Esophagus muscularis mucosa (tissue), 4 donors: ENCODE results near the gene RTN4IP1. TPM values are rescaled to one million over a fixed set of nuclear protein-coding genes. Genes with fewer than 3 reads are reported as not detected.
"Not testable (repeated sequence)": the region's sequence is repeated elsewhere in the genome, so short reads cannot be mapped to it uniquely, and the experiment has no call there.

Experiments used
- DNase-seq: peaks from one replicate; pipeline ENCODE4 v3.0.0-alpha.2; 2017; ENCODE audit errors: extremely low spot score
- H3K27ac ChIP-seq, 4 donors: fragments of 200-600 bp; sonication (generic); replicated peaks in 1 of 4; 1 replicate in 3 of 4; 2 replicates in 1 of 4; pipeline ENCODE4 v1.5.1; 2016 to 2019; ENCODE audit warnings: mild to moderate bottlenecking in 1 of 4
- H3K27me3 ChIP-seq, 4 donors: fragments of 200-600 bp; sonication (generic); one replicate each; pipeline versions ENCODE4 v1.5.1 to v1.6.0; 2016 to 2019
- H3K36me3 ChIP-seq, 4 donors: fragments of 200-600 bp; sonication (generic); one replicate each; pipeline ENCODE4 v1.5.1; 2016 to 2019
- H3K4me1 ChIP-seq, 4 donors: fragments of 200-600 bp; sonication (generic); one replicate each; pipeline ENCODE4 v1.5.1; 2016 to 2019
- H3K4me3 ChIP-seq, 4 donors: fragments of 200-600 bp; sonication (generic); 1 replicate in 2 of 4; 2 replicates in 2 of 4; pipeline ENCODE4 v1.5.1; 2016 to 2019; ENCODE audit warnings: mild to moderate bottlenecking in 4 of 4, moderate library complexity in 1 of 4
- H3K9me3 ChIP-seq, 4 donors: fragments of 200-600 bp; sonication (generic); 1 replicate in 3 of 4; 2 replicates in 1 of 4; pipeline ENCODE4 v1.5.1; 2016 to 2019
- EP300 ChIP-seq: sonication (generic); formaldehyde crosslinking; IDR thresholded peaks from one replicate; pipeline ENCODE4 v1.6.1; 2017; ENCODE audit warnings: antibody characterized with exemption
- POLR2A ChIP-seq: fragments of 450-650 bp; IDR thresholded peaks from one replicate; pipeline ENCODE4 v1.6.1; 2017; ENCODE audit warnings: antibody characterized with exemption, moderate library complexity, mild to moderate bottlenecking, low read depth
- POLR2AphosphoS5 ChIP-seq, 2 donors: sonication (generic); formaldehyde crosslinking; IDR thresholded peaks; one replicate each; pipeline ENCODE4 v1.6.1; 2017; ENCODE audit warnings: antibody characterized with exemption in 2 of 2
- whole genome bisulfite sequencing: methylation state at CpG from one replicate; pipeline ENCODE4 v1.1.5; 2018; 5-methylcytosine and 5-hydroxymethylcytosine counted together
- intact Hi-C: fragments of 100-400 bp; cut with DNase I; formaldehyde crosslinking; loops from one replicate; pipeline ENCODE4 v1.15.1; 2023
- total RNA-seq, 4 donors: library from RNA; depleted of rRNA; stranded (reverse); fragments of >200 nt; gene quantifications; one replicate each; pipeline versions ENCODE4 v1.1.0 to v1.2.1, GENCODE V29; 2016
- TF ChIP-seq, protein P1 (sequence below), 3 experiments: fragments of 200-600 bp in 2 of 3; fragments of 450-650 bp in 1 of 3; sonication (generic) in 2 of 3; IDR thresholded peaks; one replicate each; pipeline ENCODE4 v1.5.1; 2017 to 2019; ENCODE audit warnings: antibody characterized with exemption in 3 of 3, mild to moderate bottlenecking in 2 of 3, moderate library complexity in 1 of 3

RTN4IP1 gene
- total RNA-seq, 4 donors from 2014 or later: 2.3 to 6.2 (median 4.9) TPM

DNA sequence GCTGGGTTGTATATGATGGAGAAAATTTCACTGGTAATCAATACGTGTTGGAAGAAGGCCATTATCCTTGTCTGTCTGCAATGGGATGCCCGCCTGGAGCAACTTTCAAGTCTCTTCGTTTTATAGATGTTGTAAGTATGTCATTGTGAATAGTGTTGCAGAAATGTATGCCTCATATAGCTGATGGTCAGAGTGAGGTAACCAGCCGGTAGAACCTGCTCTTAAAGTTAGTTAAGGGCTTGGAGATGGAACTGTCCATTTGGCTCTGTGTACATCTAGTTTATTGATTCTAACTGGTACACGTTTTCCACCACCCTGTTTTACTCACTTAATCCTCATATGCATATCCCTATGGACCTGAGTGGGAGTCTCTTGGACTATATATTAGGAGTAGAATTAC lies 73.5 kb downstream of the RTN4IP1 start:
- TF ChIP-seq EP300: no peak
- TF ChIP-seq, protein P1, sequence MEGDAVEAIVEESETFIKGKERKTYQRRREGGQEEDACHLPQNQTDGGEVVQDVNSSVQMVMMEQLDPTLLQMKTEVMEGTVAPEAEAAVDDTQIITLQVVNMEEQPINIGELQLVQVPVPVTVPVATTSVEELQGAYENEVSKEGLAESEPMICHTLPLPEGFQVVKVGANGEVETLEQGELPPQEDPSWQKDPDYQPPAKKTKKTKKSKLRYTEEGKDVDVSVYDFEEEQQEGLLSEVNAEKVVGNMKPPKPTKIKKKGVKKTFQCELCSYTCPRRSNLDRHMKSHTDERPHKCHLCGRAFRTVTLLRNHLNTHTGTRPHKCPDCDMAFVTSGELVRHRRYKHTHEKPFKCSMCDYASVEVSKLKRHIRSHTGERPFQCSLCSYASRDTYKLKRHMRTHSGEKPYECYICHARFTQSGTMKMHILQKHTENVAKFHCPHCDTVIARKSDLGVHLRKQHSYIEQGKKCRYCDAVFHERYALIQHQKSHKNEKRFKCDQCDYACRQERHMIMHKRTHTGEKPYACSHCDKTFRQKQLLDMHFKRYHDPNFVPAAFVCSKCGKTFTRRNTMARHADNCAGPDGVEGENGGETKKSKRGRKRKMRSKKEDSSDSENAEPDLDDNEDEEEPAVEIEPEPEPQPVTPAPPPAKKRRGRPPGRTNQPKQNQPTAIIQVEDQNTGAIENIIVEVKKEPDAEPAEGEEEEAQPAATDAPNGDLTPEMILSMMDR (IDR thresholded peaks at IDR 0.05): no peak
- TF ChIP-seq POLR2AphosphoS5 (IDR thresholded peaks at IDR 0.05): no peak
- no peak for TF ChIP-seq POLR2A
- Histone ChIP-seq H3K9me3 (no peaks in the 10 kb centered on the region), H3K4me1 (no peaks in the 10 kb centered on the region), H3K27ac (no peak overlapping the region), H3K36me3 (peaks cover 0 to 19% (median 10%) of the 10 kb centered on the region in 4 donors), H3K27me3 (no peaks in the 10 kb centered on the region), H3K4me3 (no peak overlapping the region)
- DNase-seq: peak; percentile 8
- 83% methylated on average over 5 of the region's 5 CpGs for WGBS
- intact Hi-C loops: no loop called here

DNA sequence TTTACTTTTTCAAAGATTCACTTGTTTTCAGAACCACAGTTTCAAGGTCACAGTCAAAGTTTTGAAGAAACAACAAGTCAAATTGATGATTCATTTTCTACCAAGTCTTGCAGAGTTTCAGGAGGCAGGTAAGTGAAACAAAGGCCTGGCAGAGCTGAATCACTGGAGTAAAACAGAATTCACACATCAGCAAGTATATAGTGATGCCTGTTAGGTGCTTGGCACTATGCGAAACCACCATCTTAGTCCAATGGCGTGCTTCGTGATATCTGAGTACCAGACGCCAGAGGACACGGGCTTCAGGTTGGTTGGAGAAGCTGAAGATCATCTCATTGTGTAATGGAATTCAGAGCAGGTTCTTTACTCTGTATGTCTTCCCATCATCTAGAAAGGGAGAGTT lies 75.9 kb downstream of the RTN4IP1 start:
- intact Hi-C loops: loop anchor here (5.0 kb wide), 1 partner anchor 41 kb away; no protein-coding TSS in a partner anchor
- Histone ChIP-seq H3K27ac (no peak overlapping the region), H3K9me3 (no peaks in the 10 kb centered on the region), H3K4me1 (no peaks in the 10 kb centered on the region), H3K27me3 (no peaks in the 10 kb centered on the region), H3K36me3 (peaks cover 0 to 13% (median 3%) of the 10 kb centered on the region in 4 donors), H3K4me3 (no peak overlapping the region)
- DNase-seq: no peak
- no peak for TF ChIP-seq POLR2A
- no peak for TF ChIP-seq EP300
- TF ChIP-seq, protein P1 (IDR thresholded peaks at IDR 0.05): no peak
- TF ChIP-seq POLR2AphosphoS5 (IDR thresholded peaks at IDR 0.05): no peak
- 95% methylated on average over 5 of the region's 5 CpGs for WGBS

DNA sequence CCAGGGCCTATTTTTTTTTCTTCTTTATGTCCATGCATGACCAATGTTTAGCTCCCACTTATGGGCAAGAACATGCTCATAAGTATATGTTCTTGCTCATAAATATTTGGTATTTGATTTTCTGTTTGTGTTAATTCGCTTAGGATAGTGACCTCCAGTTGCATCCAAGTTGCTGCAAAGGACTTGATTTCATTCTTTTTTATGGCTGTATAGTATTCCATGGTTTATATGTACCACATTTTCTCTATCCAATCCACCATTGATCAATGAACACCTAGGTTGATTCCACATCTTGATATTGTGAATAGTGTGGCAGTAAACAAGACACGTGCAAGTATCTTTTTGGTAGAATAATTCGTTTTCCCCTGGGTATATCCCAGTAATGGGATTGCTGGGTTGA lies 78.1 kb downstream of the RTN4IP1 start:
- intact Hi-C loops: loop anchor here (5.0 kb wide), 1 partner anchor 39 kb away; no protein-coding TSS in a partner anchor
- Histone ChIP-seq H3K9me3 (no peaks in the 10 kb centered on the region), H3K36me3 (peaks cover 0 to 13% (median 3%) of the 10 kb centered on the region in 4 donors), H3K4me1 (peaks cover 4 to 9% (median 6%) of the 10 kb centered on the region in 4 donors), H3K27me3 (no peaks in the 10 kb centered on the region), H3K4me3 (no peak overlapping the region), H3K27ac (no peak overlapping the region)
- 95% methylated on average over 3 of the region's 3 CpGs for WGBS
- TF ChIP-seq EP300 (no peak), POLR2A (no peak), POLR2AphosphoS5 (IDR thresholded peaks at IDR 0.05) (no peak)
- TF ChIP-seq, protein P1 (IDR thresholded peaks at IDR 0.05): no peak
- DNase-seq: no peak

DNA sequence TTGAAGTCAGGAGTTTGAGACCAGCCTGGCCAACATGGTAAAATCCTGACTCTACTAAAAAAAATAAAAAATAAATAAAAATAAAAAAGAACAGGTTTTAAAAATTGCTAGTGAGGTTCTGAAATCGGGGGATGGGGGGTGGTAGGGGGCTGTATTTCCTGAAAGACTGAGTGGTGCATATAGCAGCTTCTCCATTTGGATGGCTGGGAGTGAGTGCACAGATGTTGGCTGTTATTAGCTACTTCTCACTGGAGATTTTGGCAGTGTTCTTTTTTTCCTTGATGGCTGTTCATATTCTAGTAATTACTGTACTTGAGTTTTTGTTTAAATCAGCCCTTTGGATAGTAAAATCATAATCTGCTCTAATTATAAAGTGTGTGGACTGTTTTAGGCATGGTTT lies 79.8 kb downstream of the RTN4IP1 start:
- intact Hi-C loops: no loop called here
- Histone ChIP-seq H3K4me3 (no peak overlapping the region), H3K9me3 (no peaks in the 10 kb centered on the region), H3K27me3 (no peaks in the 10 kb centered on the region), H3K27ac (no peak overlapping the region), H3K36me3 (peaks cover 0 to 10% (median 3%) of the 10 kb centered on the region in 4 donors), H3K4me1 (peaks cover 8 to 17% (median 10%) of the 10 kb centered on the region in 4 donors)
- no peak for DNase-seq
- 92% methylated on average over 1 of the region's 1 CpG for WGBS
- TF ChIP-seq, protein P1 (IDR thresholded peaks at IDR 0.05): no peak
- TF ChIP-seq EP300: no peak
- no peak for TF ChIP-seq POLR2AphosphoS5 (IDR thresholded peaks at IDR 0.05)
- no peak for TF ChIP-seq POLR2A

DNA sequence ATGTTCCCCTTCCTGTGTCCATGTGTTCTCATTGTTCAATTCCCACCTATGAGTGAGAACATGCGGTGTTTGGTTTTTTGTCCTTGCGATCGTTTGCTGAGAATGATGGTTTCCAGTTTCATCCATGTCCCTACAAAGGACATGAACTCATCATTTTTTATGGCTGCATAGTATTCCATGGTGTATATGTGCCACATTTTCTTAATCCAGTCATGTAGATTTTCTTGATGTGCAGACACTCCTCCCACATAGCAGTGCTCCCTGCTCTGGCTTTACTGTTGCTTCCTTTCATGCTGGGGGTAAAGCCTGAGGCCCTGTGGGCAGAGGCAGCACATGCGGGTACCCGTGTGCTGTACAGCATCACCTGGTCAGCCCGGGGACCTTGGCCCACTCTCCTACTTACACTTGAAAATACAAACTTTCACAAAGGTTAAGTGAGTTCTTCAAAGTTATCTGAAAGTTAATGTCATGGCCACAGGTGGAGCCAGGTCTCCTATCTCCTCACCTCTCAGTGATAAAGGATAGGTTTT lies 80.3 kb downstream of the RTN4IP1 start:
- intact Hi-C loops, H3K27me3 ChIP-seq, H3K36me3 ChIP-seq, H3K4me3 ChIP-seq, DNase-seq, H3K27ac ChIP-seq, H3K9me3 ChIP-seq: not testable (repeated sequence)
- H3K4me1 ChIP-seq: peaks cover 8 to 17% (median 10%) of the 10 kb centered on the region in 4 donors
- WGBS: 81% methylated on average over 5 of the region's 6 CpGs
